H1 (cell line): Measurements from ENCODE around the gene GNL2. TPM values are rescaled to one million over a fixed set of nuclear protein-coding genes. Genes with fewer than 3 reads are reported as not detected.

Experiments used
- E2F6 ChIP-seq: IDR thresholded peaks from 2 replicates; pipeline ENCODE4 v1.6.1; 2012; ENCODE audit warnings: inconsistent platforms
- EP300 ChIP-seq, 2 experiments: IDR thresholded peaks; 1 replicate in 1 of 2; 2 replicates in 1 of 2; pipeline ENCODE4 v1.6.1; 2011 to 2012; ENCODE audit warnings: low read depth in 2 of 2, low read length in 2 of 2, mild to moderate bottlenecking in 2 of 2, borderline replicate concordance in 1 of 2, inconsistent platforms in 1 of 2, moderate library complexity in 1 of 2
- EZH2 ChIP-seq: fragments of 200-600 bp; sonication (generic); IDR thresholded peaks from 2 replicates; pipeline ENCODE4 v1.7.1; 2012; ENCODE audit warnings: low read depth, mild to moderate bottlenecking, moderate library complexity, low read length, inconsistent platforms; ENCODE audit not compliant: severe bottlenecking
- KDM5A ChIP-seq: fragments of 200-600 bp; IDR thresholded peaks from 2 replicates; pipeline ENCODE4 v1.7.1; 2012; ENCODE audit warnings: mild to moderate bottlenecking, low read length, inconsistent platforms, mixed read lengths
- MAFK ChIP-seq: IDR thresholded peaks from 2 replicates; pipeline ENCODE4 v1.6.1; 2012; ENCODE audit warnings: low read depth, mild to moderate bottlenecking, improper control_type of control experiment, low read length
- SAP30 ChIP-seq: fragments of 300-600 bp; sonication (generic); IDR thresholded peaks from 2 replicates; pipeline ENCODE4 v1.7.1; 2012; ENCODE audit warnings: low read length, moderate library complexity, mild to moderate bottlenecking, inconsistent platforms; ENCODE audit not compliant: insufficient read depth, insufficient replicate concordance
- SP1 ChIP-seq: IDR thresholded peaks from 2 replicates; pipeline ENCODE4 v1.6.1; 2011; ENCODE audit warnings: low read depth, low read length
- SRF ChIP-seq: IDR thresholded peaks from 2 replicates; pipeline ENCODE4 v1.6.1; 2011; ENCODE audit warnings: mild to moderate bottlenecking, low read depth, low read length, moderate library complexity
- polyA plus RNA-seq, 7 experiments: library from polyadenylated mRNA; depleted of rRNA in 3 of 7; stranded (reverse) in 5 of 7; unstranded in 2 of 7; fragments of >200 nt in 5 of 7; fragments of 200-250 nt in 2 of 7; gene quantifications; 1 replicate in 5 of 7; 2 replicates in 1 of 7; 4 replicates in 1 of 7; pipeline versions ENCODE4 v1.2.1 to v1.2.3, GENCODE V29; 2011 to 2013; ENCODE audit warnings: missing spikeins in 2 of 7, mixed read lengths in 2 of 7
- total RNA-seq: library from RNA; stranded (reverse); fragmentation: NEBNext Ultra II Directional; extraction: Animal tissue kit (Norgen Biotek cat#: 25700); gene quantifications from 2 replicates; pipeline ENCODE4 v1.2.1, GENCODE V29; 2021

GNL2 gene
- total and polyA plus RNA-seq, 2 of the 8 experiments (the other 6 are each of a cell fraction or from before 2014, with no cell fraction given), result 22.2 to 88.3 TPM

DNA sequence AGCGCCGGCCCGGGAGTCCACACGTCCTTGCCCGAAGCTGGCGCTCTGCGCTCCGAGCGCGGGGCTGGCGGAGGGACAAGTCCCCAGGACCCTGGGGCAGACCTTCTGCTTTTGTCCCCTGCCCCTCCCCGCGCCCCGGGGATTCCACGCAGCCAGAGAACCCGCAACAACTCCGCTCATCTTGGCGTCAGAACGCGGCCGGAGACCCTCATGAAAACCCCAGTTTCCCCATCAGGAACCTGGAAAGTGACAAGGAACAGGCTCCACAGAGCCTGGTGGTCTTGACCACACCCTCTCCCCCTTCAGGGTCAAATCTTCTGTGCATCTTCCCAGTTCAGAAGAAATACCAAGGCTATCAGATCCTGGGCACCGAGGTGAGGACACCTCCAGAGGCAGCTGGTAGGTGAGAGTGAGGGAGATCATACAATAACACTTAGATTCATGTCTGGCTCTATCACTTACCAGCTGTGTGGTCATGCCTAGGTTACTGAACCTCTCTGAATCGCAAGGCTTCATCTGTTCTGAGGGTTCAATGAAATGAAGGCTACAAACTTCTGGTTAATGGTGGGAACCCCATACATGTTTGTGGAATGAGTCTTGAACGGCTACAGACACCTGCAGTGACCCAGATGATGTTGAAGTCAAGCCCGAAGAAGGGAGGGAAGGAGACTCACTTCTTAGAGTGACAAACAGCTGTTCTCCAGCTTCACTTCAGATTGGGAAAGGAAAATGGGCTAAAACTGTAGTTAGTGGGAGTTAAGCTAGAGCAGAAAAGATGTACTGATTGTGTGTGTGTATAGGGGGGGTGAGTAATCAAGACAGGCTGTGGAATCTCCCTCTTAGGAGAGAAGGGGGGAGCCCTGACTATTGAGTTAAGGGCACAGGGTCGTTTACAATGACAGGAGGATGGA lies 39.5 kb upstream of the GNL2 start (continued):
- TF ChIP-seq EP300 (IDR thresholded peaks at IDR 0.05; ENCODE audit: borderline replicate concordance in 1 of 2, low read depth in 2 of 2, low read length in 2 of 2) (no peak), E2F6 (no peak), MAFK (no peak), SP1 (0 out of 2 replicates have a peak, but pooled peaks have one; percentile 60), EZH2 (no peak), KDM5A (no peak), SAP30 (no peak), SRF (no peak)
